GM23338 (cell line): ENCODE results near the gene UBE2QL1. TPM values are rescaled to one million over a fixed set of nuclear protein-coding genes. Genes with fewer than 3 reads are reported as not detected.

Source experiments
- ATAC-seq: fragments of 200-7000 bp; cut with Tn5 transposase; 3 replicates; pipeline ENCODE4 v1.9.1; 2020
- DNase-seq: peaks from one replicate; pipeline ENCODE4 v3.0.0-alpha.2; 2015; ENCODE audit warnings: low spot score
- H2AFZ ChIP-seq: fragments of 200-600 bp; sonication (generic); 2 replicates; pipeline ENCODE4 v1.8.0; 2016; ENCODE audit warnings: antibody characterized with exemption, mild to moderate bottlenecking, moderate library complexity
- H3F3A ChIP-seq: fragments of 200-600 bp; sonication (generic); replicated peaks from 2 replicates; pipeline ENCODE4 v1.8.0; 2017; ENCODE audit warnings: antibody characterized with exemption, mixed run types, low read depth
- H3K27ac ChIP-seq: fragments of 200-600 bp; sonication (generic); 2 replicates; pipeline ENCODE4 v1.6.1; 2016; ENCODE audit warnings: low read depth
- H3K27me3 ChIP-seq: fragments of 200-600 bp; sonication (generic); 2 replicates; pipeline ENCODE4 v1.8.0; 2016; ENCODE audit warnings: mild to moderate bottlenecking, mixed run types, moderate library complexity; ENCODE audit not compliant: insufficient read depth
- H3K36me3 ChIP-seq: fragments of 200-600 bp; sonication (generic); 2 replicates; pipeline ENCODE4 v1.8.0; 2016; ENCODE audit warnings: mild to moderate bottlenecking; ENCODE audit not compliant: insufficient read depth
- H3K4me1 ChIP-seq: fragments of 200-600 bp; sonication (generic); 2 replicates; pipeline ENCODE4 v1.8.0; 2016; ENCODE audit warnings: mild to moderate bottlenecking, moderate library complexity; ENCODE audit not compliant: insufficient read depth
- H3K4me2 ChIP-seq: fragments of 200-600 bp; sonication (generic); 2 replicates; pipeline ENCODE4 v1.7.1; 2017; ENCODE audit warnings: mixed run types
- H3K4me3 ChIP-seq: fragments of 200-600 bp; sonication (generic); 2 replicates; pipeline ENCODE4 v1.6.1; 2016; ENCODE audit warnings: mixed run types
- H3K79me2 ChIP-seq: fragments of 200-600 bp; sonication (generic); replicated peaks from 2 replicates; pipeline ENCODE4 v1.8.0; 2017; ENCODE audit warnings: mild to moderate bottlenecking; ENCODE audit not compliant: insufficient read depth
- H3K9me2 ChIP-seq: fragments of 200-600 bp; sonication (generic); 2 replicates; pipeline ENCODE4 v1.8.0; 2017; ENCODE audit not compliant: insufficient read depth
- H4K20me1 ChIP-seq: fragments of 200-600 bp; sonication (generic); replicated peaks from 2 replicates; pipeline ENCODE4 v1.8.0; 2017; ENCODE audit warnings: mild to moderate bottlenecking; ENCODE audit not compliant: insufficient read depth
- H3K27ac Mint-ChIP-seq: 2 replicates; pipeline ENCODE4 v1.8.0; 2020; ENCODE audit warnings: inconsistent platforms, mild to moderate bottlenecking, moderate library complexity, mixed read lengths
- H3K27me3 Mint-ChIP-seq: 3 replicates; pipeline ENCODE4 v1.8.0; 2022; ENCODE audit warnings: low read depth, mild to moderate bottlenecking, moderate library complexity, mixed read lengths, inconsistent platforms; ENCODE audit not compliant: insufficient read depth, poor library complexity
- H3K36me3 Mint-ChIP-seq: 3 replicates; pipeline ENCODE4 v1.8.0; 2021; ENCODE audit warnings: low read depth, mild to moderate bottlenecking, inconsistent platforms, moderate library complexity, mixed read lengths
- H3K4me1 Mint-ChIP-seq: 3 replicates; pipeline ENCODE4 v1.8.0; 2020; ENCODE audit warnings: mild to moderate bottlenecking, inconsistent platforms, mixed read lengths
- H3K4me3 Mint-ChIP-seq: 3 replicates; pipeline ENCODE4 v1.8.0; 2021; ENCODE audit warnings: moderate library complexity, mild to moderate bottlenecking, inconsistent platforms, mixed read lengths
- H3K9me3 Mint-ChIP-seq: 3 replicates; pipeline ENCODE4 v1.8.0; 2020; ENCODE audit warnings: moderate library complexity, mild to moderate bottlenecking, inconsistent platforms, mixed read lengths
- CREB1 ChIP-seq: fragments of 250-450 bp; sonication (Bioruptor Pico); IDR thresholded peaks from 2 replicates; pipeline ENCODE4 v1.5.0; 2020; ENCODE audit warnings: low read depth, mild to moderate bottlenecking, moderate library complexity
- CTCF ChIP-seq, 2 experiments: fragments of 200-600 bp in 1 of 2; sonication (generic) in 1 of 2; conservative IDR thresholded peaks; 2 replicates each; pipeline versions ENCODE4 v1.5.1 to v1.6.1; 2016 to 2017; ENCODE audit warnings: antibody characterized with exemption in 2 of 2, low read depth in 2 of 2, mild to moderate bottlenecking in 2 of 2, moderate library complexity in 1 of 2
- ETS1 ChIP-seq: IDR thresholded peaks from 2 replicates; pipeline ENCODE4 v1.6.1; 2016; ENCODE audit warnings: antibody characterized with exemption
- EZH2 ChIP-seq: fragments of 200-600 bp; sonication (generic); IDR thresholded peaks from one replicate; pipeline ENCODE4 v1.8.0; 2017; ENCODE audit warnings: antibody characterized with exemption, mild to moderate bottlenecking, low read depth; ENCODE audit not compliant: unreplicated experiment
- NANOG ChIP-seq: IDR thresholded peaks from 2 replicates; pipeline ENCODE4 v1.6.1; 2016; ENCODE audit warnings: antibody characterized with exemption, borderline replicate concordance
- POLR2AphosphoS5 ChIP-seq: IDR thresholded peaks from 2 replicates; pipeline ENCODE4 v1.6.1; 2016; ENCODE audit warnings: antibody characterized with exemption, low read depth
- REST ChIP-seq: IDR thresholded peaks from one replicate; pipeline ENCODE4 v1.6.1; 2018; ENCODE audit warnings: antibody characterized with exemption; ENCODE audit not compliant: unreplicated experiment
- STAT1 ChIP-seq: IDR thresholded peaks from one replicate; pipeline ENCODE4 v1.6.1; 2016; ENCODE audit warnings: antibody characterized with exemption; ENCODE audit not compliant: unreplicated experiment
- ZNF331 ChIP-seq: fragments of 250-450 bp; sonication (Bioruptor Pico); IDR thresholded peaks from 2 replicates; pipeline ENCODE4 v1.5.0; 2020; ENCODE audit warnings: low read depth, mild to moderate bottlenecking, moderate library complexity
- polyA plus RNA-seq: library from polyadenylated mRNA; unstranded; fragments of >200 nt; fragmentation: Nextera tagmentation; extraction: Ambion mirVana; gene quantifications from 2 replicates; pipeline ENCODE4 v1.2.1, GENCODE V29; 2016
- total RNA-seq: library from RNA; depleted of rRNA; stranded (reverse); fragments of >200 nt; shearing (Covaris generic); gene quantifications from 2 replicates; pipeline ENCODE4 v1.2.3, GENCODE V29; 2014

Gene UBE2QL1
- total and polyA plus RNA-seq, 2 experiments from 2014 or later = 0.40 to 0.83 TPM

GRCh38 chr5:6498968-6499367 lies 50.3 kb downstream of the UBE2QL1 start (continued):
- TF ChIP-seq CTCF (conservative IDR thresholded peaks at IDR 0.05; ENCODE audit: low read depth in 2 of 2) (no peak), STAT1 (no peak), ETS1 (no peak), POLR2AphosphoS5 (no peak), CREB1 (no peak), ZNF331 (no peak), REST (no peak), EZH2 (no peak), NANOG (no peak)

GRCh38 chr5:6501701-6502100 lies 53.0 kb downstream of the UBE2QL1 start:
- Histone ChIP-seq H3K4me3 (no peak overlapping the region), H3K79me2 (no peaks in the 10 kb centered on the region), H2AFZ (no peak overlapping the region), H3K4me2 (no peak overlapping the region), H3K27me3 (no peaks in the 10 kb centered on the region), H3K9me2 (no peaks in the 10 kb centered on the region; the same call in 1 of the 2 replicates), H3K36me3 (no peaks in the 10 kb centered on the region), H3K4me1 (no peaks in the 10 kb centered on the region), H3K27ac (no peak overlapping the region), H4K20me1 (no peaks in the 10 kb centered on the region), H3F3A (no peaks in the 10 kb centered on the region)
- no peaks in the 10 kb centered on the region; the same call in 1 of the 3 replicates for H3K9me3 Mint-ChIP-seq
- no peaks in the 10 kb centered on the region for H3K36me3 Mint-ChIP-seq
- H3K4me3 Mint-ChIP-seq = no peak overlapping the region
- H3K4me1 Mint-ChIP-seq = no peaks in the 10 kb centered on the region; the same call in 2 of the 3 replicates
- H3K27ac Mint-ChIP-seq = no peak overlapping the region
- H3K27me3 Mint-ChIP-seq = peaks cover 10% of the 10 kb centered on the region
- no peak for ATAC-seq
- peak; percentile 12 for DNase-seq
- TF ChIP-seq CTCF (conservative IDR thresholded peaks at IDR 0.05; ENCODE audit: low read depth in 2 of 2) (peak in 1 of 2 experiments; percentile 57; a peak in 2 of 4 replicates), STAT1 (no peak)
